HG03103 (cell line): ENCODE results near the gene PTK6.

ENCODE experiments used
- ATAC-seq: cut with Tn5 transposase; IDR thresholded peaks from one replicate; pipeline ENCODE4 v1.9.1; 2021; ENCODE audit warnings: low read depth; ENCODE audit not compliant: unreplicated experiment

PTK6 gene

GRCh38 chr20:63497138-63497945 lies 39.8 kb downstream of the PTK6 start:
- no peak for ATAC-seq

- ATAC-seq, result no peak
Measured at GRCh38 chr20:63496596-63497120, 40.5 kb downstream of the PTK6 start.

DNA sequence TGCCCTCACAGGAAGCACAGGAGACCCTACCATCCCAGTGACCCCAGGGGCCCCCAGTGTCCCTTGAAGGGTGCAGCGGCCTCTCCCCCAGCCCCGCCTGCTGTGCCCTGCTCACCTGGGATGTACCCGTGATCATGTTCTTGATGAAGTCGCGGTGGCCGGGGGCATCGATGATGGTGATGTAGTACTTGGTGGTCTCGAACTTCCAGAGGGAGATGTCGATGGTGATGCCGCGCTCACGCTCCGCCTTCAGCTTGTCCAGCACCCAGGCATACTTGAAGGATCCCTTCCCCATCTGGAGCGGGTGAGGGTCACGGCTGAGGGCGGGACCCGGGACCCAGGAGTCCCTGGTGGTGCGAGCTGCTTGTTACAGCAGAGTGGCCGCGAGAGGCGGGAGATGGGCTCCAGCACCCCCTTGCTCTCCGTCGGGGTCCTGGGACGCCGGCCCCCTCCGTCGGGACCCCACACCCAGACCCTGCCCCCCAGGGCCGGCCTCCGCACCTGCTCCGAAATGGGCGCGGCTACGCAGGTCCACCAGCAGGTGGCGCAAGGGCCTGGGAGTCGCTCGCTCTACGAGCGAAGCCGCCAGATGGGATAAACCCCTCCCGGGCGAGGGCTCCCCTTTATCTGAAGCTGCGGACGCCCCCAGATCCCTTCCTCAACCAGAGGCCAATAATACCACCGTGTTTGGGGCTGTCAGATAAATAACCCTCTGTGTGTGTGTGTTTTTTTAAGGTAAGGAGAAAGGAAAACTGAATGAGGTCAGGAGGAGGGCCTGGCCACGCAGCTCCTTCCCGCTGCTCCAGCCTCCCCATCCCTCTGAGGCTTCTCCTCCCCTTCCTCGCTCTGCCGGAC lies 41.2 kb downstream of the PTK6 start:
- ATAC-seq, result no peak

- no peak for ATAC-seq
Measured at GRCh38 chr20:63495167-63495720, 41.9 kb downstream of the PTK6 start.

DNA sequence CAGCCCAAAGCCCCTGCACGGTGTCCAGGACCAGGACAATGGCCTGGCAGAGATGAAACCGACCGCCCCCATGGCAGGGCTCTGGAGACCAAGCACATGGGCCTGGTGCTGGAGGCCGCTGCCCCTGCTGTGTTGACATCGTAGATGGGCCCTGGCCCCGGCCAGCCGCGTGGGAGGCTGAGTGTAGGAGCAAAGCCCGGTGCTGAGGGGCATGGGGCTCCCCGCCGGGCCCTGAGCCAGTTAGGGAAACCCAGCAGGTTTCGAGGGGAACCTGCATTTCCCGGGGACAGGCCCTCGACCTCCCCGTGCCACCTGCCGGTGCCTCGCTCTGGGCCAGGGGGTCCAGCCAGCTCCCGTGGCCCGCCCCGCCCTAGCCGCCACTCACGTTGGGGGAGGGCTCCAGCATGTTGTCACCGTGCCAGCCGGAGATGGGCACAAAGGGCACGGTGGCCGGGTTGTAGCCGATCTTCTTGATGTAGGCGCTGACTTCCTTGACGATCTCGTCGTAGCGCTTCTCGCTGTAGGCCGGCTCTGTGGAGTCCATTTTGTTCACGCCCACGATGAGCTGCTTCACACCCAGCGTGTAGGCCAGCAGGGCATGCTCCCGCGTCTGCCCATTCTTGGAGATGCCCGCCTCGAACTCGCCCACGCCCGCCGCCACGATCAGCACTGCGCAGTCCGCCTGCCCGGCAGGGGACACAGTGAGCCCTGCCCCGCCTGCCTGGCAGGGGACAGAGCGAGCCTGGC lies 42.6 kb downstream of the PTK6 start:
- no peak for ATAC-seq

- ATAC-seq, result no peak
Measured at GRCh38 chr20:63494084-63494419, 43.1 kb downstream of the PTK6 start.

GRCh38 chr20:63493563-63494020 lies 43.6 kb downstream of the PTK6 start:
- ATAC-seq, result no peak

- ATAC-seq, result no peak
Measured at GRCh38 chr20:63492982-63493381, 44.2 kb downstream of the PTK6 start.

GRCh38 chr20:63492518-63492917 lies 44.7 kb downstream of the PTK6 start:
- ATAC-seq, result no peak

- ATAC-seq, result no peak
Measured at GRCh38 chr20:63491635-63492230, 45.4 kb downstream of the PTK6 start.

- ATAC-seq, result no peak
Measured at GRCh38 chr20:63491078-63491477, 46.1 kb downstream of the PTK6 start.

DNA sequence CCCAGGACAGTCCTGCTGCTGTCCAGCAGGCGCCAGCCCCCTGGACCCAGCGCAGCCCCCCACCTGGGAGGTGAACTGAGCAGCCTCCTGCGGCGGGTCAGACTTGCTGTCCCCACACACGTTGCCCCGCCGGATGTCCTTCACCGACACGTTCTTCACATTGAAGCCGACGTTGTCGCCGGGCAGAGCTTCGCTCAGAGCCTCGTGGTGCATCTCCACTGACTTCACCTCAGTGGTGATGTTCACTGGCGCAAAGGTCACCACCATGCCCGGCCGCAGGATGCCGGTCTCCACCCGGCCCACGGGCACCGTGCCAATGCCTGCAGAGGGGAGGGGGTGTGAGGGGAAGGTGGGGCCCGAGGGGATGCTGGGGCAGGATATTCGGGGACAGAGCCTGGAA lies 46.8 kb downstream of the PTK6 start:
- ATAC-seq, result no peak

DNA sequence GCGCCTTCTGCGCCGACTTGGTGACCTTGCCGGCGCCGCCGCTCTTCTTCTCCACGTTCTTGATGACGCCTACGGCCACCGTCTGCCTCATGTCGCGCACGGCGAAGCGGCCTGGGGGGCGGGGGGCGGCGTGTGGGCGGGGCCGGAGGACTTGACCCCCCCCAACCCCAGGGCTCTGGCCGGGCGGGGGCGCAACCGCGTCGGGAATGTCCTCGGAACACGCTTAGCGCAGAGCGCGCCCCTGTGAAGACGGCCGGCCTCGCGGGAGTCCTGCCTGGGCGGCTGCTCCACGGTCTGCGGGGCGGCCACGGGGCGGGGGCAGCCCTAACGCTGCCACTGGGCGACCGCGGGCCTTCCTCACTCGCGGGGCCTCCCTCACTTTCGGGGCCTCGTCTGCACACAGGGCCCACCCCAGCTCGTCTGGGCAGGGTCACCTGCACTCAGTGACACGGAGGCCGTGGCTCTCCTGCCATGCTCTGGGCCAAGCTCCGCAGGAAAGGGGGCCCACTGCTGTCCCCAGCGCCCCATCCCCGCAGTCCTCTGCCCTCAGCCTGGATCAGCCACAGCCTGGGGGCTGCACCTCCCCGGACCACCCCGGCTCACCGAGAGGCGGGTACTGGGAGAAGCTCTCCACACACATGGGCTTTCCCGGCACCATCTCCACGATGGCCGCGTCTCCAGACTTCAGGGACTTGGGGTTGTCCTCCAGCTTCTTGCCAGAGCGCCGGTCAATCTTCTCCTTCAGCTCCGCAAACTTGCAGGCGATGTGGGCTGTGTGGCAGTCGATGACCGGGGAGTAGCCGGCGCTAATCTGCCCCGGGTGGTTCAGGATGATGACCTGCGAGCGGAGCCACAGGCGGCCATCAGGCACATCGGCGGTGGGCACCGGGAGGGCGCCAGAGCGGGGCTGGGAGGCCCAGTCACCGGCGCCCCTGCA lies 48.6 kb downstream of the PTK6 start:
- no peak for ATAC-seq

GRCh38 chr20:63487781-63488241 lies 49.4 kb downstream of the PTK6 start:
- no peak for ATAC-seq

DNA sequence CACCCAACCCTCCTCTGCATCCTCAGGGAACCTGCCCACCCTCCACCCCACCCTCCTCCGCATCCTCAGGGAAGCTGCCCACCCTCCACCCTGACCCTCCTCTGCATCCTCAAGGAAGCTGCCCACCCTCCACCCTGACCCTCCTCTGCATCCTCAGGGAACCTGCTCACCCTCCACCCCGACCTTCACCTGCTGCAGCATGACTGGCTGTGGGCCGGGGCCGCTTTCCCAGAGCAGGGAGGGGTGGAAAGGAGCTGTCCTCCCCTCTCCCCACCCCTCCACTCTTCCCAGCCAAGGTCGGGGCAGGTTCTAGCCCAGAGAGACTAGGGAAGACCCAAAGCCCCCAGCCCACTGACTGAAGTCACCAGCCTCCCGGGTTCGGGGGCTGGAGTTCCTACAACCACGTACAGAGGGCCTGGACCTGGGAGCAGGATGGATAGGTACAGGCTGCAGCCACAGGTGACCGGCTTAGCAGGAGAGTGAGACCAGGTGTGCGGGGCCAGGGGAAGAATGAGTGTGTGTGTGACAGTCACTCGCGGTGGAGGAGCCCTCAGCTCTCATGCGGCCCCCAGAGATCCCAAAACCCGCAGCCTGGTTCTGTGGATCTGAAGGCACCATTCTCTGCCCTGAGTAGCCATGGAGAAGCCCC lies 49.9 kb downstream of the PTK6 start:
- no peak for ATAC-seq

- ATAC-seq, result no peak
Measured at GRCh38 chr20:63486300-63486855, 50.8 kb downstream of the PTK6 start.

DNA sequence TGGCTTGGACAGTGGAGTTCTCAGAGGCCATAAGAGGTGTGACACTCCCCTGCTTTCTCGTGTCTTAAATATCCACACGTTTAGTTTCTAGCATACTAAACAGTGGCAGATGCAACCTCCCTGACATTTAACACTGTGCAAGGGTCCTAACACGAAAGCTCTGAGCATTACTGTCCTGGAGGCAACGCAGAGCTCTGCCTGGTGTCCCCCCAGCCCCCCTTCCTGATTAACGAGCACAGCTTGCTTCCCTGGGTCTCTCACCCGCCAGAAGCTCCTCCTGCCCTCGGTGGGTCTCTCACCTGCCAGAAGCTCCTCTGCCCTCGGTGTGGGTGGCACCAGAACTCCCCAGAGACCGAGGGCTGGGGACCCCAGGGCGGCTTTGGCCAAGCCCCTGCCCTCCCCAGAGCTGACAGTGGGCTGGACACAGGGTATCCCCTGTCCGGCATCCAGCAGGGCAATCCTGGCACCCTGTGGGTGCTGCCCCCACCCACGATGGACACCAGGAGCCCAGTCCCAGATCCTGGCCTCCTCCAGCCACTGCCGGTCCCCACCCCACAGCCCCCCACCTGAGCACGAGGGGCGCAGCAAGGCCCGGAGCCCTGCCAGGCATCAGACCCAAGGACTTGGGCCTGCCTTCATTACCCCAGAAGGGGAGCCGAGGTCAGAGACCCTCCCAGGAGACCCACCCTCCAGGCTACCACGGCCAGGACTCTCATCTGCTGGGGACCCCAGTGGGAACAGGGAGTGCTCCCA lies 52.3 kb downstream of the PTK6 start:
- ATAC-seq, result no peak
